HG03064 (cell line): ENCODE measurements around the gene CRAT.

Experiments
- ATAC-seq: cut with Tn5 transposase; IDR thresholded peaks from one replicate; pipeline ENCODE4 v1.9.1; 2021; ENCODE audit warnings: low read depth; ENCODE audit not compliant: unreplicated experiment

CRAT gene

DNA sequence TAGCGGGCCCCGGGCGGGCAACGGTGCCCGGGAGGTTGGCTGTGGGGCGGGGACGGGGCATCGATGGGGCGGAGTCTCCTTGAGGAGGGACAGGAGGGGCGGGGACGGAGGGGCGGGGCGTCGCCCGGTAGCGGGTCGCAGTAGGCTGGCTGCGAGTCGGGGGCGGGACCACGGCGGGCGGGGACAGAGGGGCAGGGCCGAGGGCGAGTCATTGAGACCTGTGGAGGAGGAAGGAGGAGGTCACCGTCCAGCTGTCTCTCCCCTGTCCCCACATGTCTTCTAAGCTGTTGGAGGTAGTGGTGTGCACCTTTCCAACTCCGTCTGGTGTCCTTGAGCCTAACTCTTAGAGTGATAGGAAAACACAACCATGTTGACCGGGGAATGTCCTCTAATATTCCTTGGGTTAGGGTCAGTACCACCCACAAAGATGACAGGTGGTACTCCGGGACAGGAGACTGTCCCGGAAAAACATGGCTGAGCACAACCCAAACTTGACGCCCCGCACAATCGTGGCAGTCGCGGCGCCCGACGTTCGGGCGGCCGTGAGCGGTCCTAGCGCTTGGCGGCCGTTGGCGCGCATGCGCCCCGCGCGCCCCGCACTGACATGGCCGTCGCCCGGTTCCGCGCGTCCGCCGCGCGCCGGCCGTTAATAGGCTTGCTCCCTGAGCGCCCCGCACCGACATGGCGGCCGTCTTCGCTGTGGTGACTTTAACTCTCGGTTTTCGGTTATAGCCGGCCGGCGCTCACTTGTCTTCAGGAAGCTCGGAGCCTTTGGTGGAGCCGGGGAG, at the start of gene CRAT, which contains the start of gene PTPA:
TSS of gene CRAT (minus strand) at position 54 of the 788 bp plus-strand sequence. CDS start 284 bp downstream, outside the sequence.
TSS of gene PTPA (plus strand) at position 676 of the 788 bp plus-strand sequence. CDS start 186 bp downstream, outside the sequence.
- peak; percentile 76 for ATAC-seq

DNA sequence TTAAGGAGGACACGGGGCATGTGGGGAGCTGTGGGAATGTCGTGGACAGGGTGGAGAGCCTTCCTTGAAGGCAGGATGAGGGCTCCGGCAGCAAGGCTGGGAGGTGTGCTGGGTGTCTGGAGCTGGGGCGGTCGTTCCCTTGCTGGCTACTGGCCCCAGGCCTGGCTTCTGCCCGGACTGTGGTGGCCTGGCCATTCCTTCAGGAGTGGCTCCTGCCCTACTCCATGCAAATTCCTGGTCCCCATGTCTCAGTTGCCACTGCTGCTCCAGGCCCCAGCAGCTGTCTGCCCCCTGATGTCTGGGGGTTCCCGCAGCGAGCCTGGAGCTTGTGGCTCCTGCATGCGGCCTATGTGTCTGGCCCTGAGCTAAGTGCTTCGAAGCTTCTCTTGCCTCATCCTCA, 45.6 kb upstream of the CRAT start:
- ATAC-seq = no peak

DNA sequence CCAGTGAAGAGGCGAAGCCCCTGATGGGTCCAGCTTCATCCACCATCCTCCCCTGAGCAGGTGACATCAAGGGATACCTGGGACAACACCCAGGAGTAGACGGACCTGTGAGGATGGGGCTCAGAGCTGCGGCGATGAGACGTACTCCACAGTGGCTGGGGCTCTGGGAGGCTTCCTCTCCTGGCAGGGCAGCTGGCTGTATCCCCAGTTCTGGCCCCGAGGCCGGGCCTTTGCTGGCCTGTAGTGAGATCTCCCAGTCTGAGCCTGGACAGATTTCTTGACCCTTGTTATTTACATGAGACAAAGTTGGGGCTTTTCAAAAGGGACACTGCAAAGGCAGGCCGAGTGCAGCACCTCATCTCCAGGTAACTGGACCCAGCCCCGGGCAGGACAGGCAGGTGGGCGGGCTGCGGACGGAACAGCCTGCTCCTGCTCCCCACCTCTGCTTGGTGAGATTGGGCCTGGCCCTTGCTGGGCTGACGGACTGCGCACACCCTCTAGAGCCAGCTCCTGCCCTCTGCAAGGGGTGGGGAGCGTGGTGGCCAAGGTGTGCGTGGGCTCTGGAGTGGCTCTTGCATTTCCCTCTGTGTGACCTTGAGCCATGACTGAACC, 44.4 kb upstream of the CRAT start:
- ATAC-seq = no peak

DNA sequence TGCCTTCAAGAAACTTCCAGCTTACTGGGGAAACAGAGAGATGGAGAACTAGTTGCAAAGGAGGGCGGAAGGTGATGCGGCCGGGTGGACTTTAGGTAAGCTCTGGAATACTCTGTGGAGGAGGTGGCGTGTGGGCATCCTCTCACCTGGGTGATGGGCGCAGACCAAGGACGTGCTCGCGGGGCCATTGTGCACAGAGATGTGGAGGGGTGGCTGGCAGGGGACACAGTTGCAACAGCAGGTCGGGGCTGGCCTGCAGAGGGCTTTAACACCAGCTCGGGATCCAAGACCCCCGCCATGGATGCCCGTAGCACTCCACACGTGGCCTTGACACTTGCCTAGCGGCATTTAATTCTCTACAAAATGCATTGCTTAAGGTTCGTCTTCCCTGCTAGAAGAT, 40.9 kb upstream of the CRAT start:
- no peak for ATAC-seq

DNA sequence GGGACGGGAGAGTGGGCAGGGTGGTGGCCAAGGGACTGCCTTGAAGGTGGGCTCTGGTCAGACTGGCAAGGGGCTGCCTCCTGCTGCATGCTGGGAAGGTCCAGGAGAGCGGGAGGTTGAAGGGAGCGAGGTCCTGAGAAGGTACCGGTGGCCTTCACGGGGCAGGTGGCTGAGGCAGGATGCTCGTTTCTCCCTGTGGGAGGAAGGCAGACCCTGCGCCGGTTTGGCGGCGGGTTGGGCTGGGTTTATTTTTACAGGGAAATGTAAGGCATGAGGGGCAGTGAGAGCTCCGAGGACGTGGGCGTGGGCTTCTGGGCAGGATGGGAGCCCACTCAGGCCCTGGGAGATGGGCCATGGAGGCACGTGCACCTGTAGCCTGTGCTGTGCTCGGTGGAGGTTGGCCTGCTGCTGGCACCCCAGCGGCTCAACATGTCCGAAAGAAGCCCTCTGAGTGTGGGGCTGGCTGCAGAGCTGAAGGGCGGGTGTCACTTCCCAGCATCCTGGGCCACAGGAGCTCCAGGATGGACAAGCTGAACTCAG, 40.1 kb upstream of the CRAT start:
- no peak for ATAC-seq

DNA sequence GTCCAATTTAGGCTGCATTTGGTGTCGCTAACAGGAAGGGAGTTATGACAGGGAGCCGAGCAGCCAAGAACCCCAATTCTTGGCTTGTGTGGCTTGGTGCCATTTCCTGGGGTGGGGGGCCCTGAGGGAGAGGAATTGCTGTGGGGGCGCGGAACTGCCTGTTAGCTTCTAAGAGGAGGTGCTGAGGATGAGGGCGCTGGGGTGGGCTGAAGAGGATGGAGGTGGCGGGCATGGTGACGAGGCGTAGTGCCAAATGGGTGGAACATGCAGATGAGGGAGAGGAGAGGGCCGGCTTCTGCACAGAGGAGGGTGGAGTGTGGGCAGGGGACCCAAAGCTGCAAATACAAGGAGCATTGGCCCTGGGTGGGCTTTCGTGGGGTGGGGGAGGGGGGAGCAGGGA, 39.5 kb upstream of the CRAT start:
- ATAC-seq = no peak

DNA sequence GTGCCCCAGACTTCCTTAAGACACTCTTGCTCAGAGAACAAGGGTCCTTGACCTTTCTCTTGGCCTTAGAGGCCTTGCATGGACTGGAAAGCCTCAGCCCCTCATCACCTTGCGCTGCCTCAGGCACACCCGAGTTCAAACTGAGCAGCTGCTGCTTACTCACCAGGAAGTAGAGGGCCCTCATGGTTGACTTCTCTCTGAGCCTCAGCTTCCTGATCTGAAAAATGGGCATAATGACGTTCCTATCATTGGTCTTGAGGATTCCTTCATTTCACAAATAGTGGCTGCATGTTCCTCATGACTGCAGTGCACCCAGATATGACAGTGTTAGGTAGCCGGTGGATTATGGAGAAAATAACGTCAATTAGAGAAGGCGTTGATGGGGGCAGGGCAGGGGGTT, 38.8 kb upstream of the CRAT start:
- no peak for ATAC-seq

DNA sequence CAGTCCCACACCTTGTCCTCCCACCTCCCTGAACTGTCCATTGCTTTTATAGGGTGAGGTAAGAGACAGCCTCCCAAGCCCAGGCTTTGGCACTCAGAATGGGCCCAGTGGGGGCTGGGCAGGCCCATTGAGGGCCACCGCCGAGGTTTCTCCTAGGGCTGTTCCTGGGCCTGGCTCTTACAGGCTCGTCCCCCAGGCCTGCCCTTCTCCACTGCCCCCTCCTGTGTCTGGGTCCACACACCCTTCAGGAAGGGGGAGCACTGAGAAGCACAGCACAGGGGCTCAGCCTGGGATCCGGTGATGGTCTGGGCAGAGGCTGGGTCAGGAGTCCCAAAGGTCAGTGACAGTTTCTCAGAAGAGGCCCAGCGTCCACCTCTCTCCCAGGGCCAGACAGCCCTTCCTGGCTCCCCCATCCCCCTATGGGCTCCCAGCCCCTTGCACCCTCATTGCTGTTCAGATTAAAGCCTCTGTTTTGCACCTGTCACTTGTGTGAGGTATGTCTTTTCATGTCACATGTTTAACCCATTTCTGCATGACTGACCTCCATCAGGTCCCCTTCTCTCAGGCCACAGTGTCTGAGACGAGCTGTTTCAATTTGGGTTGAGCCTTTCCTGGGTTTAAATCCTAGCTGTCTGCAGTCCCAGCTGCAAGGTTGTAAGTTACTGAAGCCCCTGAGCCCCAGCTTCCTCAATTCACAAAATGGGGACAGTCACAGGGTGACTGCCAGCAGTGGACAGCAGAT, 38.0 kb upstream of the CRAT start:
- no peak for ATAC-seq

DNA sequence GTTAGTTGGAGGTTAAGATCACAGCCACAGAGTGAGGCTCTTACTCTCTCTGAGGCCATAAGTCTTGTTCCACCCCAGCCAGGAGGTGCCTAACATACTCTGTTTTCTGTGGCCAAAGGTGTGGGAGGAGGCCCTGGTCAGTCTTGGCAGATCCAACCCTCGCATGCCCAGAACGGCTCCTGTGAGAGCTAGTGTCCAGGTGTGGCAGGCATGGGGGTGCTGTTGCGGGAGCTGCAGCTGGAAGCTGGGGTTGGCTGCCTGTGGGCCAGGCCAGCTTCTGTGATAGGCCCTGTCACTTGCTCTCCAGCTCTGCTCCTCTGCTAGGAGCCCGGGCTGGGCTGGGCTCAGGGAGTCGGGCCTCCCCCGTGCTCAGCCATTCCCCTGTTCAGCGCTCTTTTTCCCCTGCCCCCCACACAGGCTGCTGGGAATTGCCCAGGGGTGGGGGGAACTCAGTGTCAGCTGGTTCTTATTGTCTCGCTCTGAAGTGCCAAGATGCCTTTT, 35.9 kb upstream of the CRAT start:
- ATAC-seq = no peak

DNA sequence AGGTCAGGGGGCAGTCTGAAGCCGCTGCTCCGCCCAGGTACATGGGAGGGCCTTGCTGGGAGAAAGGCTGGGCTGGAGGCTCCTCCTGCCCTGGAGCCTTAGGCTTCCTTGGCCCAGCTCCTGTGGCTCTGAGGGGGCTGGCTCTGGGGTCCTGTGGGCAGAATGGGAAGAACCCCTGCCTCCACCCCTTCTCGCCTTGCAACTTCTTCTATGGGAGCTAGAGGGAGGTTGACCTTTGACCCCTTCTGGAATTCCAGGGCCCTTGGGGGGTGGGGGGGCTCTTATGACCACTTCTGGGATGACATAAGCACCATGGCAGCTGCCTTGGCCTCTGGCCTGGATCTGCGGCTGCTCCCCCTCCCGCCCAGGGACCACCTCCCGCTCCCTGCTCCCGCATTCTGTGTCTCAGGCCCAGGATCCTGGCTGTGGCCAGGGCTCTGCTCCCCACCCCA, 35.3 kb upstream of the CRAT start:
- ATAC-seq = no peak

DNA sequence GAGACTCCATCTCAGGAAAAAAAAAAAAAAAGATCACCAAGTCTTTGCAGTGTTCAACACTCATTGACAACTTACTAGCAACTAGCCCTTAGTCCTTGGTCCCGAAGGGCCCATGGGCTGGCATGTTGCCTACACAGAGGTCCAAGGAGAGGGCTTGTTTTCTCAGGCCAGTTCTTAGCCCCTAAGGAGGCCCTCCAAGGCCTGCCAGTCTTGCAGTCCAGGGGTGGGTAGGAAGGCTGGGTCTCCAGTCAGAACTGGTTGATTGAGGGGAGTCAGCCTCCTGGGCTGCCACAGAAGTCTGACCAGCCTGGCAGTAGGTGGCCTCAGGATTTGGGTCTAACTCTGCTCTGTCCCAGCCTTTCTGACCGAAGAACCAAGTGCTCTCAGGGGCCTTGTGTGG, 34.7 kb upstream of the CRAT start:
- ATAC-seq = no peak

DNA sequence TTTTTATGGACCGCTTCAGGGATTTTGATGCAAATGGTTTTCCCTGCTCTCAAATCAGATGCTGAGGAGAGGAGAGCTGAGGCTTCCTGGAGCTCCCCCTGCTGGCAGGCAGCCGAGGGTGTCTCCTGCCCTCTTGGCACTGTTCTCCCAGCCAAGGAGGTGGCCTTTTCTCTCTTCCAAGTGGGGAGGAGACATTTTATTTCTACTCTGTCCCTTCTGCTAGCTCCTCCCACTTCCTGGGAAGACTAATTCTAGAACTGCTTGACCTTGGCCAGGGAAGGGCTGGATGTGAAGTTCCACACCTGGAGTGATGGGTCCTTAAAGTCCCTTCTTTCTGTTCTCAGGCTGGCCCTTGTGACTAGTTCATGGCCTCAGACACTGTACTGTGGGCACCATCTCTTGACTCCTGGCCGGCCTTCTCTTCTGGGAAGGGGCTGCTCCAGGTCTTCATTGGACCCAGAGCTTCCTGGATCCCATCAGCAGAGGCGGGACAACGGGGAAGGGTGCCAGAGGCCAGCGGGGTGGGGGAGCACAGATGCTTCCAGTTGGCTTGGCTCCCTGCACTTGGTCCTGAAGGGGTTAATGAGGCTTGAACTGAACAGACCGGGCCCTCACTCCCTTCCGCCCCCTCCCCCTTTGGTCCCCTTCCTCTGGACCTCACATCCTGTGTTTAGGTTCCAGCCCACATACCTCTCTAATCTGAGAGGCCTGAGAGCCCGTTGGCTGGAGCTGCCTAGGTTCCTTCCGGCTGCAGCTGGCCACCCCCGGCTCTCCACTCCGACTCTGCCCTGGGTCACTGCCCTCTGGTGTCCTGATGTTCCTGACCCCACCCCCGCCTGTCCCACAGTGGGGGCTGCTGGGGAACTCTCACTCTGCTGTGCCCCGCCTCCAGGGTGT, 32.7 kb upstream of the CRAT start:
- no peak for ATAC-seq

DNA sequence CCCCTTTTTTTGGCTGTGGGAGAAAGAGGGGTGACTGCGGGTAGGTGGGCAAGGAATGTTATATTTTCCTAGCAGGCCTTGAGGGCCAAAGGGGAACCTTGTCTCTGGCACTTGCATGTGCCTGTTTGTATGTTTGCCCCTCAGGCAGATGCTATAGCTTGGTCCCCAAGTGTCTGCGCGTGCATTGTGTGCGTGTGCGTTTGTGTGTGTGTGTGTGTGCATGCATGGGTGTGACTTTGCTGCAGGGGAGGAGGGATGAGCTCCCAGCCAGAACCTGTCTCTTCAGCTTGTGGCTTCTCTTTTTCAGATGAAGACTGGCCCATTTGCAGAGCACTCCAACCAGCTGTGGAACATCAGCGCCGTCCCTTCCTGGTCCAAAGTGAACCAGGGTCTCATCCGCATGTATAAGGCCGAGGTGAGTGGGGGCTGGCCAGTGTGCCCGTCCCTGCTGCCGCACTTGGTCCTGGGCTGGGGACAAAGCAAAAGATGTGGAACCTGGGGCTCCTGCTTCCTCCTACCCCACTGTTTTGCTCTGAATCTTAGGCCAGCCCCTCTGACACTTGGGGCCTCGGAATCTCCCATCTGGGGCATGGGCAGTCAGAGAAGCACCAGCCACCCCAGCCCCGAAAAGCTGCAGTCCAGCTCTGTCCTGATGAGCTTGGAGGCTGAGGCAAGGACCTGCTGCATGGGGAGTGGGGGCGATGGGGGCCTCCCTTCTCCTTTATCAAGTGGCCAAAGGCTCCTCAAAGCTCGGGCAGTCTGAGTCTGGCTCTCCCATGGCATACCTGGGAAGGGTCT, 31.7 kb upstream of the CRAT start:
- ATAC-seq = no peak

DNA sequence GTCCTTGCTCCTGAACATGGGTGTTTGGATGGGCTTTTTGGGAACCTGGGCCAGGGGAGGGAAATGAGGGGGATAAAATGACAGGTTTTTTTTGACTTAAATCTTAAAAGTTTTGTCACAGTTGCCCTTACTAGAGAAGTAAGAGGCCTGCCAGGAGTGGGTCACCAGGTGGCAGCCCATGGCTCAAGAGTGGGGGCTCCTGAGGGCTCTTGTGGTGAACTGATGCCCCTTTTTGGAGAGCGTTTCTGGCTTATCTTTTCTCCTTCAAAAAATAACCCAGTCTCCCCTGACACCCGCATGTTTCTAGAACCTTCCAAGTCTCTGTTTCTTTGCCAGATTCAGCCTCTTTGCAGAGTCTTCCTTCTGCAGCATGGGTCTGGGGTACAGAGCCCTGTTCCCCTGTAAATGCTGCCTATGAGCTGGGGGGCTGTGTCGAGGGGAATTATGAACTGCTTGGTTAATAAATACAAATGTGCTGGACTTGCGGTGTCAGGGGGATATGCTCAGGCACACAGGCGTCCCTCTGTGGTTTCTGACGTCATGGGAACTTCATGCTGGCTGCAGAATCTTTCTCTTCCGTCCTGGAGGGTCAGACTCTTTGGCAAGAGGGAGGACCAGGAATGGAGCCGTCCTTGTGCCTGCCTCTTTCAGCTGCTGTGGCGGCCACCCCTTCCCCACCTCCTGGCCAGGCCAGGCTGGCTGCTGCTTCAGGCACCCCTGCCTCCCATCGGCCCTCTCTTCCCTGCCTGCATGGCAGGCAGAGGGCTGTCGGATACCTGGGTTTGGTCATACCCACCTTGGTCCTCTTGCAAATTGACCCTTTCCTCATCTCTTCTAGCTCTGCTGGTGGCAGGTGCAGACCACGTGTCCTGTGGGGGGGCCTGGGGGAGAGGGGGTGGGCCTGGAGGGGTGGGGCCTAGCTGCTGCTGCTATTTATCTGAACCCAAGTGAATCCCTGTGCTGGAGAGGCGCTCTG, 30.8 kb upstream of the CRAT start:
- ATAC-seq = no peak

DNA sequence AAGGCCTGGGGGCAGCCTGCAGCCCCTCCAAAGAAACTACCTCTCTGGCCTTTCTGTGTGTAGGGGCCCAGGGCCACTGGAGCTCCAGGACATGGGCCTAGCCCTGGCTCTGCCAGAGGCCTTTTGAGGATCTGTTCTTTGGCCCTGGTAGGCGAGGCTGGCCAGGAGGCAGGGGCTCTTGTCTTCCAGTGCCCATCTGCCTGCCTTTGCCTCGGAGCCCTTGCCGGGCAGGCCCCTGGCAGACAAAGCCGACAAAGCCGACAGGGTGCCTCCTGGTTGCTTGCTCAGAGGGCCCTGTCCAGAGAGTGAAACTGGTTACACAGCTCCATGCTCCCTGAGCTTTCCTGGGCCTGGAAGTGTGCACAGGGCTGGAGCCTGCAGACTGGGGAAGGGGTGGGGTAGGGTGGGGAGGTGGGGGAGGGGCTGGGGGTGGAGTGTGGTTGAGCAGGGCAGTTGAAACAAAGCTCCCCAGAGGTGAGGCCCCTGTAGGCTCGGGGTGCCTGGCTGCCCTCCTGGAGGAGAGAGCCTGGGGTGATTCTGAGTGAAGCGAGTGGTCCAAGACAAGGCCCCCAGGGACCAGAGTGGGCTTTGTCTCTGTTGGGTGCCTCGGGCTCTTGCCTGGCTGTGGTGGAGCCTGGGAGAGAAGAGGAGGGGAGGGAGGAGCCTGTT, 29.9 kb upstream of the CRAT start:
- ATAC-seq = peak; percentile 20

DNA sequence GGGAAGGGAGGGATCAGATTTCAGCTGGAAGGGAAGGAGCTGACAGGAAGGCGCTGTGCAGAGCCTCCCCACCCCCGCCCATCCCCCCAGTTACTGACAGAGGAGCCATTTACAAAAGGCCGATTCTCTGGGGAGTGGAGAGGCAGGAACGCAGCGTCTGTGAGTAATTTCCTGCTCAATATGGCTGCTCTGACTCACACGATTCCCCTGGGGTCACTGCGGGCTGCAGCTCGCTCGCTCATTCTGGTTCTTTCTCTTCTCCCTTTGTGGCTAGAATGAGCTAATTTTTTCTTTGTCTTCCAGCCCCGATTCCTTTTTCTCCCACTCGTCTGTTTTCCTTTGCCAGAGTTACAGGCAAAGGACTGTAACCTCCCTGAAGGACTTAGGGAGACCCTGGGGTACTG, 29.4 kb upstream of the CRAT start:
- ATAC-seq = peak; percentile 47

DNA sequence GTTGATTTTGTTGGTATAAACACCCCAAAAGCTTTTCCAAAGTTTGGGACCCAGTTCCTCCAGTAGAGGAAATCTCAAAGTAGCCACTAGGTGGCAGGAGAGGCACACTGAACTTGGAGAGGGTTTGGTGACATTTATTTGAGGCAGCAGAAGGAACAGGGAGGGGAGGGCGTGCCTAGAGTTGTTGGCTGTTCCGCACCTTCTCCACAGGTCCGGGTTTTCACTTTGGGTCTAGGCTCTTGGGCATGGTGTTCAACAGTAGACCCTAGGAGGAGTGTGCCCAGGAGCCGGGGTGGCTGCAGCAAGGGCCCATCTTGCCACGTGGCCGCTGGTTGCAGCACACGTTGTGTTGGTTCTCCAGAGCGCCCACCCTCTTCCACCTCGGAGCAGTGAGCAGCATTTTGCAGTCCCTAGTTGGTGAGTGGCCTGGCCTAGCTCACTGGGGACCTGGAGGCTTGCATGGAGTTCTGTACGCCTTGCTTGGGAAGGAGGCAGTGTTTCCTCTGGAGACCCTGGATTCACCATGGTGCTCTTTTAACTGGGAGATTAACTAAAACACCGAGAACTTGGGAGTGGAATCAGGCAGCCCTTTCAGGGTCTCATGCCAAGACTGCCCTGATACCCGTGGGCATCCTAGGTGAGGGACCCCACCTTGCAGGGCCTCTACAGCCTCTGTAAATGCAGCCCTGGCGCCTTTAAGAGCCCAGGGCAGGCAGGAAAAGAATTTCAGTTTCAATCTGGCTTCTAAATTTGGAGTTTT, 28.8 kb upstream of the CRAT start:
- peak; percentile 11 for ATAC-seq
